ENCODE data around the gene KIF1A.

KIF1A gene

DNA sequence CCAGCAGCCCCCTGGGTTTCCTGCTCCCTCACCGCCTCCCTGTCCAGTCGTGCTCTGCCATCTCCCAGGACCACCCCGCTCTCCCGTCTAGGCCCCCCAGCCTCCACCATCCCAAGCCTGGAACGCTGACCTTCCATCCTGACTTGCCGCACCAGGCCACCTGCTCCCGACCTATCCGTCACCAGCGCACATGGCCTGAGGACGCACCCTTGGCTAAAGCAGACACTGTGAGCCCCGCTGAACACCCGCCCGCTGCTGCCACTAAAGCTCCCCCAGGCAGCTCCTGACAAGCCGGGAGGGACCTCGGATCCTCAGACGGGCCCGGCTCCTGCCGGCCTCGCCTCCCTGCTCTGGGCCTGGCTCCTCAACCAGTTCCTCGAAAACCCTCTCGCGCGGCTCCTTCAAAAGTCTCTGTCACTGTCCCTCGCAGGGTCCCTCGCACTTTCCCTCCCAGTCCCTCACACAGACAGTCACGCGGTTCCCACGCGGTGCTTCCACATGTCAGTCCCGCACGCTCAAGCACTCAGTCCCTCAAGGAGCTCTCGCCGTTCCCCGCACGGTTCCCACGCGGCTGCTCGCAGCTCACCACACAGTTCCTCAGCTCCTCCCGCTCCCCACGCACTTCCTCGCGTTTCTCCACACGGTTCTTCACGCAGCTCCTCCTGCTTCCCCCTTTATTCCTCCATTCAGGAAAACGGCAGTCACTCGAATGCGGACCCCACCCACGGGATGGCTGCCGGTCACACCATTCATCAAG lies 42.4 kb downstream of the KIF1A start:
- no peak overlapping the region for H3K4me3 ChIP-seq (ENCODE audit: low read length)
- TF ChIP-seq, protein P1, sequence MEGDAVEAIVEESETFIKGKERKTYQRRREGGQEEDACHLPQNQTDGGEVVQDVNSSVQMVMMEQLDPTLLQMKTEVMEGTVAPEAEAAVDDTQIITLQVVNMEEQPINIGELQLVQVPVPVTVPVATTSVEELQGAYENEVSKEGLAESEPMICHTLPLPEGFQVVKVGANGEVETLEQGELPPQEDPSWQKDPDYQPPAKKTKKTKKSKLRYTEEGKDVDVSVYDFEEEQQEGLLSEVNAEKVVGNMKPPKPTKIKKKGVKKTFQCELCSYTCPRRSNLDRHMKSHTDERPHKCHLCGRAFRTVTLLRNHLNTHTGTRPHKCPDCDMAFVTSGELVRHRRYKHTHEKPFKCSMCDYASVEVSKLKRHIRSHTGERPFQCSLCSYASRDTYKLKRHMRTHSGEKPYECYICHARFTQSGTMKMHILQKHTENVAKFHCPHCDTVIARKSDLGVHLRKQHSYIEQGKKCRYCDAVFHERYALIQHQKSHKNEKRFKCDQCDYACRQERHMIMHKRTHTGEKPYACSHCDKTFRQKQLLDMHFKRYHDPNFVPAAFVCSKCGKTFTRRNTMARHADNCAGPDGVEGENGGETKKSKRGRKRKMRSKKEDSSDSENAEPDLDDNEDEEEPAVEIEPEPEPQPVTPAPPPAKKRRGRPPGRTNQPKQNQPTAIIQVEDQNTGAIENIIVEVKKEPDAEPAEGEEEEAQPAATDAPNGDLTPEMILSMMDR (conservative IDR thresholded peaks at IDR 0.05; ENCODE audit: low read depth, low read length): no peak
- DNase-seq (ENCODE audit: low read depth): no peak

DNA sequence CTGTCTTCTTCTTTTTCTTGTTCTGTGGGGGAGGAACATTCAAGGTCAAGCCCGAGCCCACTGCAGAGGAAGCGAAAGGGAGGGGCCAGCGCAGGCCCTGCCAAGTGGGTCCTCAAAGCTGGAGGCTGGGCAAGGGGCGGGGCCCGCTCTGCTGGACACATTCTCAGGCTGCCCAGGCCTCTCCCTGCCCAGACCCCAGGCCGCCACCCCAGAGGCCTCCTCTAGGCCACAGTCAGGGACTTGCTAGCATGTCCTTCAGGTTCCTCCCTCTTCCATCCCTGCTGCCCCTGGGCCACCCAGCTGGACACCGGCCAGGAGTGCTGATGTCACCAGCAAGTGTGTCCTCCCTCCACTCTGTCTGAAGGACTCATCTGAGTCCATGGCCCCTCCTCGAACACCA lies 44.1 kb downstream of the KIF1A start:
- TF ChIP-seq, protein P1 (conservative IDR thresholded peaks at IDR 0.05; ENCODE audit: low read depth, low read length): no peak
- no peak overlapping the region for H3K4me3 ChIP-seq (ENCODE audit: low read length)
- DNase-seq (ENCODE audit: low read depth): no peak

DNA sequence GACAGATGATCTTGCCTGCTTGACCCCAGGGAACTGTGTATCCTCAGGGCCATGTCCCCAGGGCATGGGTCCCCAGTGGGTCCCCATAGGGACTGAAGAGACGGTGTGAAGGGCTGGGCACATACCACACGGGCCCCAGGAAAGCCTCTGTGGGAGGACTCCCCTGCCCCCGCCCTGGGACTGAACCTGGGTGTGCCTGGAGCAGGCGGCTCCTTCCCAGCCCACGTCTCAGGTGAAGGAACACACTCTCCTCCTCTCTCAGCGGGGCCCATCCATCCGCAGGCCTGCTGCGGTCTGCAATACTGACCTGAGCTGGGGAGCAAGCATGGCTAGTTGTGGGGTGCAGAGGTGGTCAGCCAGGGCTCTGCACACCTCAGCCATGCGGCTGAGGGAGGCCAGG lies 45.2 kb downstream of the KIF1A start:
- DNase-seq (ENCODE audit: low read depth): no peak
- TF ChIP-seq, protein P1 (conservative IDR thresholded peaks at IDR 0.05; ENCODE audit: low read depth, low read length): no peak
- no peak overlapping the region for H3K4me3 ChIP-seq (ENCODE audit: low read length)

DNA sequence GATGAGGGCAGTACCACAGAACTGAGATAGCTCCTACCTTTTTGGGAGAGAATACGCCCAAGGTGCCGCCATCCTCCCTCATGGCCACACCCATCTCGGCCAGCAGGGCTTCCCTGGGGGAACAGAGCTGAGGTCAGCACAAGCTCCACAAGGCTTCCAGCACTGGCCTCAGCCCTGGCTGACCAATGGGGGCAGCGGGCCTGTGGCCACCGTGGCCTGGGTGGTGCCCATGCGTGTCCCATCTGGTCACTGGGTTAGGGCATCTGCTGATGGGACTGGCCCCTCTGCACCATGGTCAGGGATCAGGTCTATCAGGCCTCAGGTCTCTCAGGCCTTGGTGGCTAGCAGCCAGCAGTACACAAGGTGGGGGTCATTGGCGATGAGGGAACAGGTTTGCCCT lies 50.9 kb downstream of the KIF1A start:
- DNase-seq (ENCODE audit: low read depth): no peak
- TF ChIP-seq, protein P1 (conservative IDR thresholded peaks at IDR 0.05; ENCODE audit: low read depth, low read length): no peak
- no peak overlapping the region for H3K4me3 ChIP-seq (ENCODE audit: low read length)

DNA sequence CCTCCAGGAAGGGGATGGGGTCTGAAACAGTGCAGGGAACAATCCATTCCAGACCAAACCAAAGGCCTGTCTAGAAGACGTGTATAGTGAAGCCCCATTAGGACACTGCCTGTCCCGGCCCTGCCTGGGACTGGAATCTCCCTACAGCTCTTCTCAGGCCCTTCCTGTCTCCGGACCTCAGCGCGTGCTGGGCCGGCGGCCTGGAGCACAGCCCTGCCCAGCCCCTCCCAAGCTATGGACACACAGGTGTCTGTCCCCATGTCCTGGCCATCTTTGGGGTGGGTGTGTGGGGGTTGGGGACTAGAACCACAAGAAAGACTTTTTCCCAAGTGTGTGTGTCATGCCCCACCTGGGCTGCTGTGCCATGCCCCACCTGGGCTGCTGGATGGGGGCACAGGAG lies 51.8 kb downstream of the KIF1A start:
- DNase-seq (ENCODE audit: low read depth): no peak
- TF ChIP-seq, protein P1 (conservative IDR thresholded peaks at IDR 0.05; ENCODE audit: low read depth, low read length): no peak
- no peak overlapping the region for H3K4me3 ChIP-seq (ENCODE audit: low read length)

DNA sequence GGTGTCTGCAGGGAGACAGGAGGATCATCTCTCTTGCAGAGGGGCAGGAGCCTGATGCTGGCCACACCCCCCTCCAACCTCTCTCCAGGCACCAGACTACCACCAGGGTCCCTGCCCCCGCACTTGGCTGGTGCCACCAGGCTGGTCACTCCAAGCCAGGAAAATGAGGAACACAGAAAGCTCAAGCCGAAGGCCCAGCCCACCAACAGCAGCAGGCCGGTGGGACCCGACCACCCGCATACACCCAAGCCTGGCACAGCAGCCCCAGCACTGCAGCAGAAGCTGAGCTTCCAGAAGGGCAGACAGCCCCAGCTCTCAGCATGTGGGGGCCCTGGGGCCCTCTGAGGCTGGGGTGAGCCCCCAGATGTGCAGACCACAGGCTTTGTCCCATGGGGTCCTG lies 52.7 kb downstream of the KIF1A start:
- DNase-seq (ENCODE audit: low read depth): no peak
- no peak overlapping the region for H3K4me3 ChIP-seq (ENCODE audit: low read length)
- TF ChIP-seq, protein P1 (conservative IDR thresholded peaks at IDR 0.05; ENCODE audit: low read depth, low read length): no peak

DNA sequence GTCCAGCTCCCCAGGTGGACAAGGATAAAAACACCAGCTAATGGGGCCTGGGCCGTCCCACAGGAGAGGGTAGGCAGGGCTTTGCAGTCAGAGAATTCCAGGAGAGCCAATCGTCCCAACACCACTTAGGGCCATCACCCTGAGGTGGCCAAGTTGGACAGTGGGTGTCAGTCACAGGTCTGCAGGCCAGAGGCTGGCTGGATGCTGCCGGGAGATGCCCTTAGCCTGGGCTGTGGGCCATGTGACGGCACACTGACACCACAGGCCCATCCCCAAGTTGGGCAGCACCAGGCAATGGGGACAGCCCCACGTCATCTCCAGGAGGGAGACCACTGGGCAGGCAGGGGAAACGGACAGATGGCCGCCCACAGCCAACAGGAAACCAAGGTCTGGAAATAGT lies 53.9 kb downstream of the KIF1A start:
- no peak for DNase-seq (ENCODE audit: low read depth)
- TF ChIP-seq, protein P1 (conservative IDR thresholded peaks at IDR 0.05; ENCODE audit: low read depth, low read length): no peak
- H3K4me3 ChIP-seq (ENCODE audit: low read length): no peak overlapping the region
